Hepatocyte (in vitro differentiated cells): ENCODE results near the gene OR51I2.

Experiments used
- CTCF ChIP-seq: fragments of 200-600 bp; sonication (generic); IDR thresholded peaks from 2 replicates; pipeline ENCODE4 v1.5.1; 2016; ENCODE audit warnings: antibody characterized with exemption, mild to moderate bottlenecking; ENCODE audit not compliant: poor library complexity
- EZH2 ChIP-seq: fragments of 200-600 bp; sonication (generic); IDR thresholded peaks from 2 replicates; pipeline ENCODE4 v1.6.1; 2016; ENCODE audit warnings: antibody characterized with exemption, mild to moderate bottlenecking, borderline replicate concordance

- TF ChIP-seq EZH2 (no peak), CTCF (no peak)
Observed at GRCh38 chr11:5405173-5405572, 44.0 kb upstream of the OR51I2 start.
